Ecto neural progenitor cell (in vitro differentiated cells): Measurements from ENCODE around the gene TMEM266.

Experiments
- DNase-seq: peaks from one replicate; pipeline ENCODE4 v3.0.0-alpha.2; 2018; ENCODE audit warnings: low spot score

The TMEM266 gene

DNA sequence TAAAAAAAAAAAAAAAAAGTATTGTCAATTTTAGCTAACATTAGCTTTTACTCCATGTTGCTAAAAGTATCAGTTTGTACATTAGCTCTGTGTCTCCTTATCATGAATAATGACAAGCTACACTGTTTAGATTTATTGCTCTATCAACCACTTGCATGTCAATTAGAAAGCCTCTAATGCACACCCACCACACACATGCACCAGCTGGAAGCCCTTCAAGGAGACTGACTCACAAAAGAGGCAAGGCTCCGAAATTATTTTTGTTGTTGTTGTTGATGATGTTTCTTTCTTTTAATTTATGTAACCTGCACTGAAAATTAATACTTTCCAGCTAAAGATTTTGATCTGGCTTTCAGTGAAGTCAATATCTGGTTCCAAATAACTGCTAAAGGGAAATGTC is 180.0 kb downstream of the TMEM266 start:
- DNase-seq, result no peak

DNA sequence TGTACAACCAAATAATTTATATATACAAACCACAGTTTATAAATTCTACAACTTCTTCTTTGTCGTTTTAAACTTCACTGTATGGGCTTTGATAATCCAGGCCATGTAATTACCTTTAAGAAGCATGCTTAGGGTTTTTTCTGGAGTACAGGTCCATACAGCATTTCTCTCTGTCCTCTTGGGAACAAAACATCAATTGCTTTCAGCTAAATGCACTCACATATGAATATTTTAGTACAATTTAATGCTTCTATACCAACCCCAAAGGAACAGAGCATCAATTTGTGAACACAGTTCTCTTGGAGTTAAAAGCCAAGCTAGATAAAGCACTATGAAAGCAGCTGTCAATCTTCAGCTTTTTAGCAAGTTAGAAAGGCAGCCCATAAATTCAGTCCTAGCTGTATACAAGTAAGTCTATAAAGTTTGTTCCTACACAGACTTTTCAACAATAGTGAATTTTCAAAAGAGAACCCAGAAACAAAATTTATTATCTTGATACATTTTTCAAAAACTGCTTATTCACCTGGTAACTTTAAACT is 185.4 kb downstream of the TMEM266 start:
- DNase-seq, result no peak

DNA sequence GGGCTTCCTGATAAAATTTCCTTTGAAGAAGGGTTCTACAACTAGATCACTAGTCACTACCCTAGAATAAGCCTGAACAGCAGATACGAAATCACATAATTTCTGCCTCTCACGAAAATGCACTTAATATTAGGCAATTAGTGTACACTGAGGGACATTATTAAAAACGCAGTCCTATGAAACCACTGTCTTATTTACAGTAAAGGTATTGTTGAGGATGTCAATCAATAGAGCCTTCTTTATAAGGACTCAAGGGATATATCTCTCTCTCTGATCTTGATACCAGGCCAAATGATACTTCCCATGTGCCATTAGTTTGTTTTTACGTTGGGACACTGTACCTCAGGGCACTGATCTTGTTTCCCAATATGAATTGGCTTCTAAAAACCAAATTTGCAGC is 191.9 kb downstream of the TMEM266 start:
- no peak for DNase-seq

DNA sequence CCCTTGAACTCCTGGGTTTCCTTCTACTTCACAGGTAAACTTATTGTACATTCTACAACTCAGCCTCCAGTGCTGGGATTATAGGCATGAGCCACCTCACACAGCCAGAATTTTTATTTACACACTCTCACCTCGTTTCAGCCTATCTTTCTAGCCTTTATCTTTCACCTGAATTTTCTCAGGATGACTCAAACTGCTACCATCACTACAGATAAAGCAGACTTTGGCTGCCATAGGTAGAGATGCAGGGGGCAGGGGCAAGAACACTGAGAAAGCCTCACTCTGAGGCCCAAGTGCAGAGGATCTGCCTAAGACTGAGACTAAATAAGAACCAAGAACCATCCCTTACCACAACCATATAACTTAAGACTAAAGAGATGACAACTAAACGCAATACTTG is 192.5 kb downstream of the TMEM266 start:
- no peak for DNase-seq

DNA sequence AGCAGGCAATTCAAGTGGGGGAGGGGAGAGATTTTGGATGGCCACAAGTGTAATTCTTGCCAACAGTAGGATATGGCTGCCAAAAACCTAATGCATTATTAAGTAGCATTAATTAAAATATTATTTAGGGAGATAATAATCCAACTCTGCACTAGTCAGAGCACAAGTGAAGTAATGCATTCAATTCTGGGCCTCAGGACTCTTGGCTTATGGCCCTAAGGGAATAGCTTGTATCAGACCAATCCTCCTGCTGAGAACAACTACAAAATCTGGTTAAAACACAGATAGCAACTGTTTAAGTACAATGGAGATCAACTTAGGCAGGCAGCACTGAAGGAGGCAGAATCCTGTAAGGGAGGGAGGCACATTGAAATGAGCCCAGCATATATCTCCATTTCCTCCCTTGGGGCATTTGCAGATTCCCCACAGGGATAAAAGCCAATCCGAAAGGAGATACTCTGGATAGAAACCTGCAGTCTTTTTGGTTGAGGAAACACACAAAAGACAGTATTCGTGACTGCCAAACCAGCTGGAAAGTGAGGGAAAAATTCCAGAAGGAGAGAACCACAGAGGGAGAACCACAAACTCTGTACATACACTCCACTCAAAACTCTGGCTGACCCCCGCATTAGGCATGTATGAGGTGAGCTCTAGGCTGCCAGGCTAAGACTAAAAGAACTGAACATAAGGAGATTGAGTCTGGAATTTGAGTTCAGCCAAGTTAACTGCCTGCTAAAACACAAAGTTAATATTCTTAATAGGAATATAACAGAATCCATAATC is 194.1 kb downstream of the TMEM266 start:
- no peak for DNase-seq
